Fibroblast of the aortic adventitia (primary cell): Measurements from ENCODE around the gene NAGLU. TPM values are rescaled to one million over a fixed set of nuclear protein-coding genes. Genes with fewer than 3 reads are reported as not detected.

ENCODE experiments used
- DNase-seq: peaks from one replicate; pipeline ENCODE4 v3.0.0-alpha.2; 2010; ENCODE audit warnings: low read depth
- H3K4me3 ChIP-seq: 2 replicates; pipeline ENCODE4 v1.5.1; 2011; ENCODE audit warnings: low read depth, mild to moderate bottlenecking, control low read depth, low read length, moderate library complexity
- CTCF ChIP-seq: IDR thresholded peaks from 2 replicates; pipeline ENCODE4 v1.5.1; 2011; ENCODE audit warnings: mild to moderate bottlenecking, low read length, control low read depth, inconsistent platforms; ENCODE audit not compliant: insufficient read depth
- total RNA-seq: library from RNA; depleted of rRNA; stranded (reverse); fragments of >200 nt; gene quantifications from 2 replicates; pipeline ENCODE4 v1.2.3, GENCODE V29; 2012; ENCODE audit warnings: low replicate concordance

NAGLU gene
- total RNA-seq, 1 donor = 41.8 TPM

GRCh38 chr17:42513686-42514085, 22.4 kb upstream of the NAGLU start:
- no peak for DNase-seq
- no peak for TF ChIP-seq CTCF
- no peak overlapping the region for H3K4me3 ChIP-seq

- no peak for DNase-seq
- H3K4me3 ChIP-seq = no peak overlapping the region
- TF ChIP-seq CTCF = no peak
These were observed 21.8 kb upstream of the NAGLU start for GRCh38 chr17:42514279-42514678.

GRCh38 chr17:42514867-42515266, 21.2 kb upstream of the NAGLU start:
- DNase-seq = no peak

GRCh38 chr17:42517516-42517915, 18.5 kb upstream of the NAGLU start:
- peak; percentile 96 for DNase-seq
- H3K4me3 ChIP-seq = no peak overlapping the region
- TF ChIP-seq CTCF = peak; percentile 91

More at GRCh38 chr17:42514867-42515266, 21.2 kb upstream of the NAGLU start:
- H3K4me3 ChIP-seq = no peak overlapping the region
- no peak for TF ChIP-seq CTCF

- no peak for TF ChIP-seq CTCF
- H3K4me3 ChIP-seq = peak overlapping the region; percentile 4
- peak; percentile 99 for DNase-seq
These were observed 17.8 kb upstream of the NAGLU start for GRCh38 chr17:42518046-42518754.

GRCh38 chr17:42518755-42519545, 17.1 kb upstream of the NAGLU start:
- DNase-seq = peak; percentile 86
- no peak for TF ChIP-seq CTCF
- H3K4me3 ChIP-seq = no peak overlapping the region
